Fibroblast of lung (primary cell): Measurements from ENCODE around the gene NLRC5. TPM values are rescaled to one million over a fixed set of nuclear protein-coding genes. Genes with fewer than 3 reads are reported as not detected.

ENCODE experiments used
- DNase-seq, 2 donors: peaks; one replicate each; pipeline versions ENCODE4 v3.0.0 to v3.0.0-alpha.2; 2010; ENCODE audit warnings: low read depth in 2 of 2
- H2AFZ ChIP-seq: 2 replicates; pipeline ENCODE4 v1.5.1; 2012; ENCODE audit warnings: low read length, control low read depth, inconsistent platforms
- H3K27ac ChIP-seq: 2 replicates; pipeline ENCODE4 v1.5.1; 2011; ENCODE audit warnings: low read length, control low read depth; ENCODE audit not compliant: insufficient read depth
- H3K27me3 ChIP-seq: 2 replicates; pipeline ENCODE4 v1.5.1; 2011; ENCODE audit warnings: mild to moderate bottlenecking, low read length; ENCODE audit not compliant: control insufficient read depth, insufficient read depth
- H3K36me3 ChIP-seq: 2 replicates; pipeline ENCODE4 v1.5.1; 2011; ENCODE audit warnings: low read length; ENCODE audit not compliant: control insufficient read depth, insufficient read depth
- H3K4me1 ChIP-seq: 2 replicates; pipeline ENCODE4 v1.5.1; 2011; ENCODE audit warnings: low read length; ENCODE audit not compliant: control insufficient read depth, insufficient read depth; ENCODE audit errors: extremely low read depth
- H3K4me2 ChIP-seq: 2 replicates; pipeline ENCODE4 v1.5.1; 2011; ENCODE audit warnings: low read length, control low read depth; ENCODE audit not compliant: insufficient read depth; ENCODE audit errors: extremely low read depth
- H3K4me3 ChIP-seq, 4 experiments: fragments of 200-600 bp in 1 of 4; sonication (generic) in 1 of 4; replicated peaks in 1 of 4; 2 replicates each; pipeline ENCODE4 v1.5.1; 2011 to 2016; ENCODE audit warnings: low read length in 4 of 4, low read depth in 3 of 4, mild to moderate bottlenecking in 3 of 4, control low read depth in 2 of 4, inconsistent platforms in 1 of 4, mixed read lengths in 1 of 4; ENCODE audit not compliant: insufficient read depth in 1 of 4; ENCODE audit errors: control extremely low read depth in 1 of 4
- H3K79me2 ChIP-seq: 2 replicates; pipeline ENCODE4 v1.5.1; 2012; ENCODE audit warnings: mild to moderate bottlenecking, low read length, inconsistent platforms; ENCODE audit not compliant: control insufficient read depth, insufficient read depth
- H3K9ac ChIP-seq: 2 replicates; pipeline ENCODE4 v1.5.1; 2011; ENCODE audit warnings: mild to moderate bottlenecking, low read length, control low read depth; ENCODE audit not compliant: insufficient read depth
- H3K9me3 ChIP-seq: 2 replicates; pipeline ENCODE4 v1.5.1; 2012; ENCODE audit warnings: low read depth, low read length; ENCODE audit not compliant: control insufficient read depth, insufficient read depth
- H4K20me1 ChIP-seq: 2 replicates; pipeline ENCODE4 v1.5.1; 2011; ENCODE audit warnings: low read length; ENCODE audit not compliant: control insufficient read depth, insufficient read depth; ENCODE audit errors: extremely low read depth
- EZH2 ChIP-seq: IDR thresholded peaks from 2 replicates; pipeline ENCODE4 v1.5.1; 2012; ENCODE audit warnings: low read length, control low read depth, mild to moderate bottlenecking; ENCODE audit errors: missing control alignments
- polyA plus RNA-seq, 2 donors: library from polyadenylated mRNA; depleted of rRNA in 1 of 2; stranded (reverse) in 1 of 2; unstranded in 1 of 2; fragments of >200 nt; gene quantifications; 2 replicates each; pipeline ENCODE4 v1.2.1, GENCODE V29; 2011 to 2012; ENCODE audit warnings: missing spikeins in 1 of 2
- total RNA-seq: library from RNA; depleted of rRNA; stranded (reverse); fragments of >200 nt; gene quantifications from 2 replicates; pipeline ENCODE4 v1.2.1, GENCODE V29; 2014
- TF ChIP-seq, protein P1 (sequence below), 2 donors: IDR thresholded peaks in 1 of 2; conservative IDR thresholded peaks in 1 of 2; 1 replicate in 1 of 2; 2 replicates in 1 of 2; pipeline ENCODE4 v1.5.1; 2011 to 2012; ENCODE audit warnings: low read length in 2 of 2, control low read depth in 1 of 2, inconsistent platforms in 1 of 2, low read depth in 1 of 2, mild to moderate bottlenecking in 1 of 2

NLRC5 gene
- total and polyA plus RNA-seq, 2 donors (not counting 1 experiment from before 2014, with no cell fraction given): 22.2 to 43.6 TPM

DNA sequence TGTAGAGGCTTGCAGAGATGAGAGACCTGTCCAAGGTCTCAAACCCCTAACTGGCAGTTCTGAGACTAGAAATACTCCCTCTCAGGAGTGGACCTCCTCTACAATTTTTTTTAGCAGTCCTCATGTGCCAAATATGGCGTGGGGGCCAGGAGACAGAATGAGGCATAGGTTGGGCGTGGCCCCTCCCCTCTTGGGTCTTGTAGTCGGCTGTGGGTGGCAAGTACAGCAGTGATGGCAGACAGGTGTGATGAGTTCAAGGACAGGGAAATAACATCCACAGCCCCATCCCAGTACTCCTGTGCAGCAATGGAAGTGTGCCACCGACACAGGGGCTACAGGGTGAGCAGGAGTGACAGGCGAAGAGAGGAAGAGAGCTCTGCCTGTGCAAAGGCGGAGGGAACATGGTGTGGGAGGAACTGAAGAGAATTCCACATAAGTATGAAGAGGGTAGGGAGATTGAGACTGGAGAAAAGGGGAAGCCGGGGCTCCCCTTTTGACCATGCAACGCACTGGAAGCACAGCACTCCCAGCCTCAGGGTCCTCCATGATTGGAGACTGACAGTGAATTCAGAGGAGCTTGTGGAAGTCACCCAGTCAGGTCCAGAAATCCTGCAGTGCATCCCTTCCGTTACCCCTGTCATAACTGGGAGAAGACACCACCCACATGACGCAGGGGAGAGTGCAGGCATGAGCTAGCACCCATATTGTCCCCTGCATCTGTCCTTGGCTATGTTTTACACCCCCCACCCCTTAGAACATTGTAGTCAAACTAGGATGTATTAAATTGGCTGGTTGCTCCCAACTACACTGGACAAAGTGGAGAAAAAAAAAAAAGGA is 42.4 kb upstream of the NLRC5 start:
- H3K9me3 ChIP-seq: no peaks in the 10 kb centered on the region
- peaks cover 9% of the 10 kb centered on the region for H3K4me1 ChIP-seq
- H3K36me3 ChIP-seq: peaks cover 20% of the 10 kb centered on the region
- no peak overlapping the region for H2AFZ ChIP-seq
- no peaks in the 10 kb centered on the region for H3K79me2 ChIP-seq
- H3K9ac ChIP-seq: no peak overlapping the region
- H3K4me3 ChIP-seq: no peak overlapping the region
- no peak overlapping the region for H3K4me2 ChIP-seq
- TF ChIP-seq, protein P1, sequence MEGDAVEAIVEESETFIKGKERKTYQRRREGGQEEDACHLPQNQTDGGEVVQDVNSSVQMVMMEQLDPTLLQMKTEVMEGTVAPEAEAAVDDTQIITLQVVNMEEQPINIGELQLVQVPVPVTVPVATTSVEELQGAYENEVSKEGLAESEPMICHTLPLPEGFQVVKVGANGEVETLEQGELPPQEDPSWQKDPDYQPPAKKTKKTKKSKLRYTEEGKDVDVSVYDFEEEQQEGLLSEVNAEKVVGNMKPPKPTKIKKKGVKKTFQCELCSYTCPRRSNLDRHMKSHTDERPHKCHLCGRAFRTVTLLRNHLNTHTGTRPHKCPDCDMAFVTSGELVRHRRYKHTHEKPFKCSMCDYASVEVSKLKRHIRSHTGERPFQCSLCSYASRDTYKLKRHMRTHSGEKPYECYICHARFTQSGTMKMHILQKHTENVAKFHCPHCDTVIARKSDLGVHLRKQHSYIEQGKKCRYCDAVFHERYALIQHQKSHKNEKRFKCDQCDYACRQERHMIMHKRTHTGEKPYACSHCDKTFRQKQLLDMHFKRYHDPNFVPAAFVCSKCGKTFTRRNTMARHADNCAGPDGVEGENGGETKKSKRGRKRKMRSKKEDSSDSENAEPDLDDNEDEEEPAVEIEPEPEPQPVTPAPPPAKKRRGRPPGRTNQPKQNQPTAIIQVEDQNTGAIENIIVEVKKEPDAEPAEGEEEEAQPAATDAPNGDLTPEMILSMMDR (conservative IDR thresholded peaks at IDR 0.05 in 1 of 2, IDR thresholded peaks at IDR 0.05 in 1 of 2; ENCODE audit: low read depth in 1 of 2, low read length in 2 of 2): no peak
- no peak for TF ChIP-seq EZH2
- no peaks in the 10 kb centered on the region for H4K20me1 ChIP-seq
- no peak overlapping the region for H3K27ac ChIP-seq
- no peaks in the 10 kb centered on the region for H3K27me3 ChIP-seq
- no peak for DNase-seq

DNA sequence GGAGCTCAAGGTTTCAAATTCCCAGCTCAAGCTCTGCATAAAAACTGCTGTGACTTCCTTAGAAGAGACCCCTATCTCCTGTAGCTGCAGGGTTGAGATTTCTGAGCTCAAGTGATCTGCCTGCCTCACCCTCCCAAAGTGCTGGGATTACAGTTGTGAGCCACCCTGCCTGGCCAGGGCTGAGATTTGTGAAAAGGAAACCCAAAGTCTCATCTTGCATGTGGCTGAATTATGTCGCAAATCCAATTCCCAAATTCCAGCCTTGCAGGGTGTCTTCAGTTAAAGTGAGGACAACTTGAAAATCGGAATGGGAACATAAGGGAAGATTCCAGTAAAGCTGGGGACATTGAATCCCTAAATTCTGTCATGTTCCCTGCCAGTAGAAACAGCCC is 41.8 kb upstream of the NLRC5 start:
- H3K9me3 ChIP-seq: no peaks in the 10 kb centered on the region
- H3K27ac ChIP-seq: no peak overlapping the region
- DNase-seq: no peak
- no peak overlapping the region for H3K4me2 ChIP-seq
- H3K9ac ChIP-seq: no peak overlapping the region
- TF ChIP-seq EZH2: no peak
- TF ChIP-seq, protein P1 (conservative IDR thresholded peaks at IDR 0.05 in 1 of 2, IDR thresholded peaks at IDR 0.05 in 1 of 2; ENCODE audit: low read depth in 1 of 2, low read length in 2 of 2): no peak
- peaks cover 9% of the 10 kb centered on the region for H3K4me1 ChIP-seq
- H3K27me3 ChIP-seq: no peaks in the 10 kb centered on the region
- no peaks in the 10 kb centered on the region for H3K79me2 ChIP-seq
- peaks cover 18% of the 10 kb centered on the region for H3K36me3 ChIP-seq
- no peak overlapping the region for H2AFZ ChIP-seq
- H3K4me3 ChIP-seq: no peak overlapping the region
- no peaks in the 10 kb centered on the region for H4K20me1 ChIP-seq

DNA sequence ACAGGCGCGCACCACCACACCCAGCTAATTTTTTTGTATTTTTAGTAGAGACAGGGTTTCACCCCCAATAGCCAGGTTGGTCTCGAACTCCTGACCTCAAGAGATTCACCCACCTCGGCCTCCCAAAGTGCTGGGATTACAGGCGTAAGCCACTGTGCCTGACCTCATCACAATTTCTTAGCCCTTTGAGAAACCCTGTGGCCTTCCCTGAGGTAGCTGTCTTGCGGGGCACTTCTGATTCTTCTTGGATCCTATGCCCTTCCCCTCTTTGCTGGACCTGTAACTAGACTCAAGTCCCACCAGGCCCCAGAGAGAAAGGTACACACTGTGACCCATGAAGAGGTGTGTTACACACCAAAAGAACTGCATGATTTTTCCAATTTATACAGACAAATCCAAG is 41.1 kb upstream of the NLRC5 start:
- TF ChIP-seq EZH2: no peak
- TF ChIP-seq, protein P1 (conservative IDR thresholded peaks at IDR 0.05 in 1 of 2, IDR thresholded peaks at IDR 0.05 in 1 of 2; ENCODE audit: low read depth in 1 of 2, low read length in 2 of 2): no peak
- Histone ChIP-seq H3K4me2 (no peak overlapping the region), H3K27me3 (no peaks in the 10 kb centered on the region), H3K27ac (no peak overlapping the region), H3K9ac (no peak overlapping the region), H3K9me3 (no peaks in the 10 kb centered on the region), H4K20me1 (no peaks in the 10 kb centered on the region), H3K36me3 (peaks cover 14% of the 10 kb centered on the region), H3K79me2 (no peaks in the 10 kb centered on the region), H3K4me1 (peaks cover 6% of the 10 kb centered on the region), H2AFZ (no peak overlapping the region), H3K4me3 (no peak overlapping the region)
- no peak for DNase-seq
